Endothelial cell (in vitro differentiated cells): ENCODE results near the gene RBM19. TPM values are rescaled to one million over a fixed set of nuclear protein-coding genes. Genes with fewer than 3 reads are reported as not detected.

ENCODE experiments used
- DNase-seq: peaks from one replicate; pipeline ENCODE4 v3.0.0; 2021; ENCODE audit warnings: low spot score
- H3K27ac Mint-ChIP-seq: one replicate; pipeline ENCODE4 v1.8.0; 2021; ENCODE audit warnings: mixed read lengths, inconsistent platforms; ENCODE audit not compliant: unreplicated experiment
- H3K27me3 Mint-ChIP-seq: one replicate; pipeline ENCODE4 v1.8.0; 2021; ENCODE audit warnings: mild to moderate bottlenecking, moderate library complexity, mixed read lengths, inconsistent platforms; ENCODE audit not compliant: unreplicated experiment
- H3K36me3 Mint-ChIP-seq: one replicate; pipeline ENCODE4 v1.8.0; 2021; ENCODE audit warnings: mild to moderate bottlenecking, low read depth, mixed read lengths, inconsistent platforms; ENCODE audit not compliant: unreplicated experiment
- H3K4me1 Mint-ChIP-seq: one replicate; pipeline ENCODE4 v1.8.0; 2021; ENCODE audit warnings: mild to moderate bottlenecking, mixed read lengths, inconsistent platforms; ENCODE audit not compliant: unreplicated experiment
- H3K4me3 Mint-ChIP-seq: one replicate; pipeline ENCODE4 v1.8.0; 2021; ENCODE audit warnings: mild to moderate bottlenecking, mixed read lengths, inconsistent platforms; ENCODE audit not compliant: unreplicated experiment
- H3K9me3 Mint-ChIP-seq: one replicate; pipeline ENCODE4 v1.8.0; 2021; ENCODE audit warnings: mixed read lengths, inconsistent platforms; ENCODE audit not compliant: unreplicated experiment
- CTCF ChIP-seq: fragments of 200-600 bp; sonication (generic); IDR thresholded peaks from one replicate; pipeline ENCODE4 v1.5.0; 2021; ENCODE audit warnings: antibody characterized with exemption; ENCODE audit not compliant: unreplicated experiment
- total RNA-seq: library from RNA; stranded (reverse); fragmentation: NEBNext Ultra II Directional; extraction: Animal tissue kit (Norgen Biotek cat#: 25700); gene quantifications from one replicate; pipeline ENCODE4 v1.2.1, GENCODE V29; 2021; ENCODE audit not compliant: unreplicated experiment

Gene RBM19
- total RNA-seq, 1 donor from 2014 or later = 27.4 TPM

- no peaks in the 10 kb centered on the region for H3K36me3 Mint-ChIP-seq
- H3K4me1 Mint-ChIP-seq = no peaks in the 10 kb centered on the region
- peaks cover 2% of the 10 kb centered on the region for H3K27me3 Mint-ChIP-seq
- DNase-seq = no peak
- H3K4me3 Mint-ChIP-seq = no peak overlapping the region
- H3K27ac Mint-ChIP-seq = no peak overlapping the region
- no peaks in the 10 kb centered on the region for H3K9me3 Mint-ChIP-seq
- no peak for TF ChIP-seq CTCF
Observed at GRCh38 chr12:114011711-114012110, 45.6 kb upstream of the RBM19 start.

- H3K36me3 Mint-ChIP-seq = no peaks in the 10 kb centered on the region
- no peak overlapping the region for H3K27ac Mint-ChIP-seq
- H3K4me1 Mint-ChIP-seq = no peaks in the 10 kb centered on the region
- H3K9me3 Mint-ChIP-seq = no peaks in the 10 kb centered on the region
- H3K27me3 Mint-ChIP-seq = peaks cover 2% of the 10 kb centered on the region
- no peak for TF ChIP-seq CTCF
- DNase-seq = no peak
- H3K4me3 Mint-ChIP-seq = no peak overlapping the region
Observed at GRCh38 chr12:114006482-114007425, 40.6 kb upstream of the RBM19 start.

- no peak for DNase-seq
- Mint-ChIP-seq H3K4me3 (no peak overlapping the region), H3K27me3 (peaks cover 2% of the 10 kb centered on the region), H3K36me3 (no peaks in the 10 kb centered on the region), H3K27ac (no peak overlapping the region), H3K4me1 (no peaks in the 10 kb centered on the region), H3K9me3 (no peaks in the 10 kb centered on the region)
- TF ChIP-seq CTCF = no peak
Observed at GRCh38 chr12:114004402-114004801, 38.3 kb upstream of the RBM19 start.

- Mint-ChIP-seq H3K4me1 (no peaks in the 10 kb centered on the region), H3K36me3 (no peaks in the 10 kb centered on the region), H3K9me3 (no peaks in the 10 kb centered on the region), H3K27me3 (no peaks in the 10 kb centered on the region), H3K4me3 (no peak overlapping the region), H3K27ac (no peak overlapping the region)
- DNase-seq = no peak
- TF ChIP-seq CTCF = no peak
Observed at GRCh38 chr12:114003286-114003685, 37.2 kb upstream of the RBM19 start.

GRCh38 chr12:114001511-114002340 is 35.6 kb upstream of the RBM19 start:
- no peak for TF ChIP-seq CTCF
- Mint-ChIP-seq H3K4me3 (no peak overlapping the region), H3K27me3 (no peaks in the 10 kb centered on the region), H3K36me3 (no peaks in the 10 kb centered on the region), H3K9me3 (no peaks in the 10 kb centered on the region), H3K27ac (no peak overlapping the region), H3K4me1 (no peaks in the 10 kb centered on the region)
- no peak for DNase-seq
